ENCODE measurements around the gene IL4R. TPM values are rescaled to one million over a fixed set of nuclear protein-coding genes. Genes with fewer than 3 reads are reported as not detected.

Gene IL4R
- total and polyA plus RNA-seq, 2 of the 13 experiments (the other 11 are each of a cell fraction or from before 2014, with no cell fraction given) = 15.9 to 49.6 TPM

- TF ChIP-seq MEF2D (CRISPR knock-in tag; IDR thresholded peaks at IDR 0.05) (no peak), ZNF674 (CRISPR knock-in tag; IDR thresholded peaks at IDR 0.05; ENCODE audit: low read depth) (no peak), ZSCAN21 (CRISPR knock-in tag; IDR thresholded peaks at IDR 0.05; ENCODE audit: borderline replicate concordance) (peak; percentile 38; the same call in 1 of the 2 replicates), RBAK (CRISPR knock-in tag; IDR thresholded peaks at IDR 0.05) (no peak), ZNF343 (CRISPR knock-in tag; IDR thresholded peaks at IDR 0.05) (no peak), MAF1 (CRISPR knock-in tag; IDR thresholded peaks at IDR 0.05; ENCODE audit: borderline replicate concordance) (0 out of 2 replicates have a peak, but pooled peaks have one; percentile 37), ZBTB14 (CRISPR knock-in tag; IDR thresholded peaks at IDR 0.05) (no peak), SP5 (CRISPR knock-in tag; IDR thresholded peaks at IDR 0.05; ENCODE audit: borderline replicate concordance, low read depth) (peak; percentile 99), GRHL1 (CRISPR knock-in tag; conservative IDR thresholded peaks at IDR 0.05) (no peak), CBX5 (CRISPR knock-in tag; IDR thresholded peaks at IDR 0.05; ENCODE audit: borderline replicate concordance) (peak; percentile 91; the same call in 1 of the 2 replicates), ZNF451 (CRISPR knock-in tag; IDR thresholded peaks at IDR 0.05) (no peak), MLXIP (CRISPR knock-in tag; IDR thresholded peaks at IDR 0.05; ENCODE audit: borderline replicate concordance) (no peak), GATAD2A (CRISPR knock-in tag; IDR thresholded peaks at IDR 0.05) (peak; percentile 97), HBP1 (CRISPR knock-in tag; IDR thresholded peaks at IDR 0.05; ENCODE audit: low read depth) (0 out of 2 replicates have a peak, but pooled peaks have one; percentile 29), KMT2B (CRISPR knock-in tag; IDR thresholded peaks at IDR 0.05) (peak; percentile 64; the same call in 1 of the 2 replicates), MED1 (CRISPR knock-in tag; IDR thresholded peaks at IDR 0.05) (peak; percentile 75), ZNF879 (CRISPR knock-in tag; IDR thresholded peaks at IDR 0.05) (no peak), GTF2F1 (IDR thresholded peaks at IDR 0.05; ENCODE audit: low read length) (no peak), ZNF75D (CRISPR knock-in tag; IDR thresholded peaks at IDR 0.05; ENCODE audit: borderline replicate concordance) (no peak), ZSCAN5A (CRISPR knock-in tag; IDR thresholded peaks at IDR 0.05; ENCODE audit: borderline replicate concordance) (peak; percentile 39; the same call in 1 of the 2 replicates), KMT2A (CRISPR knock-in tag; IDR thresholded peaks at IDR 0.05) (no peak)
Observed at GRCh38 chr16:27364493-27365141, 50.8 kb downstream of the IL4R start (continued).

All from HepG2 (cell line).